Ovary (tissue), 9 donors: Measurements from ENCODE around the gene PKP2. TPM values are rescaled to one million over a fixed set of nuclear protein-coding genes. Genes with fewer than 3 reads are reported as not detected.

Experiments
- DNase-seq, 5 donors: peaks; one replicate each; pipeline ENCODE4 v3.0.0-alpha.2; 2019 to 2020
- H3K27ac ChIP-seq, 2 donors: fragments of 200-600 bp; one replicate each; pipeline versions ENCODE4 v1.5.1 to v1.8.0; 2019 to 2022
- H3K27me3 ChIP-seq: fragments of 200-600 bp; one replicate; pipeline ENCODE4 v1.8.0; 2022
- H3K36me3 ChIP-seq: fragments of 200-600 bp; sonication (generic); one replicate; pipeline ENCODE4 v1.5.1; 2019
- H3K4me1 ChIP-seq: one replicate; pipeline ENCODE4 v1.8.1; 2013; ENCODE audit warnings: mild to moderate bottlenecking, moderate library complexity; ENCODE audit not compliant: insufficient read depth
- H3K4me3 ChIP-seq: fragments of 200-600 bp; sonication (generic); one replicate; pipeline ENCODE4 v1.5.1; 2017
- H3K9me3 ChIP-seq, 2 donors: fragments of 200-600 bp in 1 of 2; sonication (generic) in 1 of 2; one replicate each; pipeline versions ENCODE4 v1.5.1 to v1.8.1; 2013 to 2019; ENCODE audit warnings: mild to moderate bottlenecking in 1 of 2, moderate library complexity in 1 of 2
- EP300 ChIP-seq: sonication (generic); formaldehyde crosslinking; IDR thresholded peaks from one replicate; pipeline ENCODE4 v1.6.1; 2017; ENCODE audit warnings: antibody characterized with exemption
- POLR2A ChIP-seq: fragments of 450-650 bp; IDR thresholded peaks from one replicate; pipeline ENCODE4 v1.6.1; 2017; ENCODE audit warnings: antibody characterized with exemption, mild to moderate bottlenecking, moderate library complexity
- WGBS, 3 donors: extraction: QIAGEN DNeasy Blood & Tissue Kit in 1 of 3; methylation state at CpG; one replicate each; pipeline versions ENCODE4 v1.1.5 to v1.1.7; 2013 to 2017; 5-methylcytosine and 5-hydroxymethylcytosine counted together
- intact Hi-C, 4 donors: fragments of 100-400 bp; cut with DNase I; formaldehyde crosslinking; loops; one replicate each; pipeline versions ENCODE4 v1.11.0 to v1.15.1; 2022 to 2023
- polyA plus RNA-seq, 2 donors: library from polyadenylated mRNA; stranded (reverse); fragments of 200-250 nt in 1 of 2; fragments of 350-450 nt in 1 of 2; fragmentation: Illumina TruSeq in 1 of 2; extraction: RNeasy Lipid Tissue Mini Kit (QIAGEN cat#74804) in 1 of 2; gene quantifications; one replicate each; pipeline ENCODE4 v1.2.3, GENCODE V29; 2013 to 2014
- total RNA-seq, 7 donors: library from RNA; depleted of rRNA in 2 of 7; stranded (reverse); fragments of >200 nt in 2 of 7; fragmentation: NEBNext Ultra II Directional in 3 of 7; extraction: Animal tissue kit (Norgen Biotek cat#: 25700) in 3 of 7; gene quantifications; one replicate each; pipeline versions ENCODE4 v1.1.0 to v1.2.4, GENCODE V29; 2016 to 2023
- TF ChIP-seq, protein P1 (sequence below), 3 donors: fragments of 450-650 bp in 2 of 3; fragments of 200-600 bp in 1 of 3; IDR thresholded peaks; one replicate each; pipeline versions ENCODE4 v1.5.1 to v1.8.0; 2016 to 2022; ENCODE audit warnings: antibody characterized with exemption in 3 of 3, mild to moderate bottlenecking in 1 of 3
- donor health status: DM: no; HTN: no; CAD: no; lungs with moderate emphysema.
- donor health status: DM: no; HTN: no; CAD: no.
- donor health status: Bipolar disorder and iron deficiency.
- donor health status: DM: yes; HTN: yes; CAD: no.
- donor health status: DM: no; HTN: no; CAD: no.
- donor health status: DM: yes; HTN: yes; CAD: no.

Gene PKP2
- total and polyA plus RNA-seq, 9 donors, result 7.4 to 124 (median 26.9) TPM

DNA sequence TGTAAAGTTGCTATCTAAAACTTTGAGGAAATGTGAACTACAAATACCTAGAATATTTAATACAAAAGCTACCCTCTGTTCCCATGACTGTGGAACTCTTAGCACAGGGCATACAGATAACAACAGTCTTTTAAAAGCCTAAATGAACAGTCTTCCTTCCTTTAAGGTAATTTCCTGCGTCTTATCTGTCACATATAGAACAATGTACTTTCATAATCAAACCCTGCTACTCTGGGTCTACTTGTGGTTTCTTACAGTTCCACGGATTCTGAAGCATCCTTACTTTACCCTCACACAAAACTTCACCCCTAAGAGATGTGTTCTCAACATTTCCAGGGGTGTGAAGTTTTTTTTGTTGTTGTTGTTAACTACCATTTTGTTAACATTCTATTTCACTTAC, 5.1 kb downstream of the PKP2 start:
- TF ChIP-seq, protein P1, sequence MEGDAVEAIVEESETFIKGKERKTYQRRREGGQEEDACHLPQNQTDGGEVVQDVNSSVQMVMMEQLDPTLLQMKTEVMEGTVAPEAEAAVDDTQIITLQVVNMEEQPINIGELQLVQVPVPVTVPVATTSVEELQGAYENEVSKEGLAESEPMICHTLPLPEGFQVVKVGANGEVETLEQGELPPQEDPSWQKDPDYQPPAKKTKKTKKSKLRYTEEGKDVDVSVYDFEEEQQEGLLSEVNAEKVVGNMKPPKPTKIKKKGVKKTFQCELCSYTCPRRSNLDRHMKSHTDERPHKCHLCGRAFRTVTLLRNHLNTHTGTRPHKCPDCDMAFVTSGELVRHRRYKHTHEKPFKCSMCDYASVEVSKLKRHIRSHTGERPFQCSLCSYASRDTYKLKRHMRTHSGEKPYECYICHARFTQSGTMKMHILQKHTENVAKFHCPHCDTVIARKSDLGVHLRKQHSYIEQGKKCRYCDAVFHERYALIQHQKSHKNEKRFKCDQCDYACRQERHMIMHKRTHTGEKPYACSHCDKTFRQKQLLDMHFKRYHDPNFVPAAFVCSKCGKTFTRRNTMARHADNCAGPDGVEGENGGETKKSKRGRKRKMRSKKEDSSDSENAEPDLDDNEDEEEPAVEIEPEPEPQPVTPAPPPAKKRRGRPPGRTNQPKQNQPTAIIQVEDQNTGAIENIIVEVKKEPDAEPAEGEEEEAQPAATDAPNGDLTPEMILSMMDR (IDR thresholded peaks at IDR 0.05), result no peak
- no peak for TF ChIP-seq POLR2A
- no peak for TF ChIP-seq EP300
- DNase-seq, result no peak
- no peaks in the 10 kb centered on the region for H3K36me3 ChIP-seq
- intact Hi-C loops, result loop anchor here in 1 of 4 donors (10.0 kb wide), 1 partner anchor 1237 kb away; the partner anchor contains the start of gene ETFBKMT
- WGBS, 3 donors, result 30 to 48% (median 45%) methylated on average over 2 of the region's 2 CpGs
- H3K4me1 ChIP-seq, result peaks cover 4% of the 10 kb centered on the region
- H3K27me3 ChIP-seq, result no peaks in the 10 kb centered on the region
- H3K27ac ChIP-seq, result no peak overlapping the region
- no peaks in the 10 kb centered on the region for H3K9me3 ChIP-seq
- no peak overlapping the region for H3K4me3 ChIP-seq

DNA sequence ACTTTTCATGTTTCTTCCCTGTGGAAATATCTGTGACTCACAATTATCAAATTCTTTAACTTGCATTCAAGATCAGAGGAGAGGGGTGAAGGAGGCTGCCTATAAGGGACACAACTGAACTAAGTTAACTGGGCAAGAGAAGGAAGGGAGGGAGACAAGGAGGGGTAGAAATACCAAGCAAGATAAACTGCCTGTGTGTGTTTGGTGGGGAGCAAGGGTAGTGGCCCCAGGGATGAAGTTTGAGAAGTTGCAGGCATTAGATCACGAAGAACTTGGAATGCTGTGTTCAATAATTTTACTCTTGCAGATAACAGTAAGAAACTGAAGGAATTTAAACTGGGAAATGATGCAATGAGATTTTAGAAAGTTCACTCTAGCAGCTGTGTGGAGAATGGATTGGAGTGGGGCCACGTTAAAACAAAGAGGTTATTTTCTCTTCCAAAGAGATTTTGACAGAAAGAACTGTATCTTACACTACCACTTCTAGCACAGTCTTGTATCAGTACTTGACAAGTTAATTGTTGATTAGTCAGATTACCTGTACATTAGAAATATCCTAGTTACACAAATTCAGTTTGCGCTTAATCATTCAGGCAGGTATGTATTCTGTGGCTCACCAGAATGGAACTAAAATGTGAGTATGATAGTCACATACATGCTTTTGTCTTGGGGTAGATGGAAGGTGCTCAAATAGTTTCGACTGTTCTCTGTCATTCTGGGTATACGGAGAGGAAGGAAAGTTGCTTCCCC, 7.4 kb downstream of the PKP2 start:
- Histone ChIP-seq H3K4me1 (peaks cover 2% of the 10 kb centered on the region), H3K4me3 (no peak overlapping the region), H3K27me3 (no peaks in the 10 kb centered on the region), H3K27ac (no peak overlapping the region), H3K9me3 (no peaks in the 10 kb centered on the region), H3K36me3 (no peaks in the 10 kb centered on the region)
- TF ChIP-seq, protein P1 (IDR thresholded peaks at IDR 0.05), result no peak
- TF ChIP-seq EP300 (no peak), POLR2A (no peak)
- intact Hi-C loops, result no loop called here
- no peak for DNase-seq
- WGBS, 3 donors, result 39 to 42% (median 39%) methylated on average over 5 of the region's 5 CpGs

DNA sequence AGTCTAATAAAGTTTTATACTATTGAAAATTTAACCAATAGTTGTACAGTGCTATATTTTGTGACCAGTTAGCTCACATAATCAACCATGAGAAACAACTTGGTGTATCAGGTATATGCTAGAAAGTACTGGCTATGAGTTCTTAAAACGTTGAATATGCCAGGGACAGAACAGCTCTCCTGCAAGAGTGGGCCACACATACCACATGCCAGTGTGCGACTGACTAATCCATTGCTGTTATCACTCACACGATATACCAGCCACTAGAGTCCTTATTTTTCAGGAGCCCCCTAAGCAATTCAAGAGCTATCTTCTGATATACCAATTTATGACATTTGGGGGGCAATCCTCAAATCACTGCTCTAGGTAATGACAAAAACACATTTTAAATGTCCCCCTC, 9.5 kb downstream of the PKP2 start:
- H3K27ac ChIP-seq, result no peak overlapping the region
- no peak overlapping the region for H3K4me3 ChIP-seq
- intact Hi-C loops, result no loop called here
- TF ChIP-seq, protein P1 (IDR thresholded peaks at IDR 0.05), result no peak
- TF ChIP-seq EP300, result no peak
- TF ChIP-seq POLR2A, result no peak
- H3K4me1 ChIP-seq, result peaks cover 2% of the 10 kb centered on the region
- WGBS, 3 donors, result 88 to 97% (median 90%) methylated on average over 3 of the region's 3 CpGs
- no peak for DNase-seq
- no peaks in the 10 kb centered on the region for H3K36me3 ChIP-seq
- no peaks in the 10 kb centered on the region for H3K27me3 ChIP-seq
- H3K9me3 ChIP-seq, result no peaks in the 10 kb centered on the region

DNA sequence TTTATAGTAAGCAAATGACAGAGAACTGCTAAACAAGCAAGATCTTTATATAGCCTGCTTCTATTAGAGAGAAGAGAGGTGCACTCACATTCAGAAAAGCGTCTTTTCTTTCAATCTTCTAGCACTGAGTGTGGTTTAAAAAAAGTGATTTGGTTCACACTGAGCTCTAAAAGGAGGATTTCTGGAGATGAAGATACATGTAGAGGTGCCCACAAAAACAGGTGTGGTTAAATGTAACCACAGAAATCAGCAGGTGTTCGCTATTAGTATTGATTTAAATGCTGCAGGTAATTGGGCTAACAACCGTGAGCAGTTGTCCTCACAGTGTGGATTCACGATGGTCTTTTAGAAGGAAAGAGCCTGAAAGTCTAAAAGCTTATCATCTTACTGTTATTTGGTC, 10.7 kb downstream of the PKP2 start:
- TF ChIP-seq EP300, result no peak
- TF ChIP-seq, protein P1 (IDR thresholded peaks at IDR 0.05), result no peak
- no peak for TF ChIP-seq POLR2A

More for the DNA sequence above, 10.7 kb downstream of the PKP2 start:
- H3K36me3 ChIP-seq, result no peaks in the 10 kb centered on the region
- 91 to 92% (median 91%) methylated on average over 4 of the region's 4 CpGs for WGBS, 3 donors
- no peaks in the 10 kb centered on the region for H3K9me3 ChIP-seq
- no peaks in the 10 kb centered on the region for H3K27me3 ChIP-seq
- peaks cover 2% of the 10 kb centered on the region for H3K4me1 ChIP-seq
- H3K27ac ChIP-seq, result no peak overlapping the region
- intact Hi-C loops, result no loop called here
- no peak for DNase-seq
- no peak overlapping the region for H3K4me3 ChIP-seq
